GM18499 (cell line): ENCODE data around the gene IFT74.
A peak's percentile ranks its signal among the peaks of the same experiment; 100 is the strongest.

Experiments used
- ATAC-seq: cut with Tn5 transposase; IDR thresholded peaks from one replicate; pipeline ENCODE4 v1.9.1; 2021; ENCODE audit warnings: moderate number of reproducible peaks; ENCODE audit not compliant: insufficient read depth, unreplicated experiment

Gene IFT74

DNA sequence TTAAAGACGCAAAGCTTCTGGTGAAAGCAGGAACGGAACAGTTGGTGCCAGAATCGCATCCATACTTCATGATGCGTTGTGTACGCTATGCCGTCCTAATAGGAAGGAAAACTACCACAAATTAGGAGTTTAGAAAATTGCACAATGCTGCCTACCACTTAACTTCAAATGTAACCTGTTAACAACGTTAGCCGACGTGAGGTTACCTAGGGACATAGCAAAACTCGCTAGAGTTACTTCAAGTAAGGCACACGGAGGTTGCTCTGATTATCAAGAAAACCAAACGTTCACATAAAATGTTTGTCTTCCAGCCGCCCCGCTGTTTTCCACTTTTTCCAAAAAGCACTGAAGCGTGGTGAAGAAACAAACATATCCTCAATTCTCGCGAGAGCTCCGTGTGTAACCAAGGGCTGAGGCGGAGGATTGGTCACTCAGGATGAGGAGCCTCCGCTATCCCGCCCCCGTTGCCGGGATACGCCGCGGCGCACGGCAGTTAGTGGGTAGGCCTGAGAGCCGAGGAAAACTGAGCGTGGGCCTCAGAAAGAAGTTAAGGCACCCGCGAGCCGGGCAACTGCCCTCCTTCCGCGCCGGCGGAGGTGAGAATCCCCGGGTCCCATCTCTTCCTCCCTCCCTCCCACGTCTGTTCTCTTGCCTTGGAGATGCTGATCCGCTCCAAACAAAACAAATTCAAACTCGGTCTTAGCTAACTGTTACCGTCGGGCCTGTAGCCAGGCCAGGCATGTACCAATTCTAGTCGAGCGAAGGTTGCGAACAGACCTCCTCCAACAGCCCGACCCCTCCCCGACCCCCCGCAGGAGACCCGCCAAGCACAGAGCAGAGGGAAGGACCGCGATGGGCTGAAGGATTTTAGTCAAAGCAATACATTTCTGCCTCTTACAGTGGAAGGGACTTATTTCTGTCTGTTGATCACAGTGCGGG lies at the start of gene IFT74:
IFT74 (plus strand) TSS at position 492 of the 939 bp plus-strand sequence. CDS start 5,556 bp downstream, outside the sequence.
- peak; percentile 93 for ATAC-seq

DNA sequence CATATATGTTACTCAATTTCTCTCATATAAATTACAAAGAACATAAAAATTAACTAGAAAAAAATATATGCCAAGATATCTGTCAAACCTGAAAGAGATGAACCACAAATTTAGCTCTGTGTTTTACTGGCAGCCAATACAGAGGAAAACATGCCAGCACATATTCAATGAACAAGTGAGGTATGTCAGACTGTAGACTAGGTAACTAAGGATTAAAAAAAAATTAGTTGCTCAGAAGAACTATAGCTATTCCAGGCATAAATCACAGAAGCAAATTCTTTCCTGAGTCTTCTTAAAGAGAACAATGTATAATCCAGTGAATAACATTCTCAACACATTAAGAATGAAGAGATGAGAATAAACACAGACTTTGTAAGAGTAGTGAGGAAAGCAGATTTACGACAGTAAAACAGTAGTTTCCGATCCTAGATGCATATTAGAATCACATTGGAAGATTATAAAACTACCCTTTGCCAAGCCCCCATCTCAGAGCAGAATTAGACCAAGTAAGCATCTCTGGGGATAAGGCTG lies 43.0 kb upstream of the IFT74 start:
- no peak for ATAC-seq

DNA sequence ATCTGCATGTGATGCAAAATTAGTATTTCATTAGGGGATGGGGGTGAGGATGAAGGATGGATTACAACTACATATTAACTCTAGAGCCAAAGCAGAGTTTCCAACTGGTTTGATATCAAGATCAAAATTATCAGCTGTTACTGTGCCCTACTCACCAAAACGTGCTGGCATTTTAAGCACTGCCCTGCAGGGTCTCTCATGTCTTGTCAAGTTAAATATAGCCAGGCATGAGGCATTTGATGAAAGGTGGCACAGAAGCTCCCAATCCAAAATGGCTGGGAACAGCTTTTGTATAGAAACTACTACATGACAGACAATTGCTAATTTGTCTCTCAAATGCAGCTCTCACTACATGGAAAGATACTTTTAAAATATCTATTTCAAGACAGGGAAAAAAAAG lies 36.5 kb upstream of the IFT74 start:
- no peak for ATAC-seq

DNA sequence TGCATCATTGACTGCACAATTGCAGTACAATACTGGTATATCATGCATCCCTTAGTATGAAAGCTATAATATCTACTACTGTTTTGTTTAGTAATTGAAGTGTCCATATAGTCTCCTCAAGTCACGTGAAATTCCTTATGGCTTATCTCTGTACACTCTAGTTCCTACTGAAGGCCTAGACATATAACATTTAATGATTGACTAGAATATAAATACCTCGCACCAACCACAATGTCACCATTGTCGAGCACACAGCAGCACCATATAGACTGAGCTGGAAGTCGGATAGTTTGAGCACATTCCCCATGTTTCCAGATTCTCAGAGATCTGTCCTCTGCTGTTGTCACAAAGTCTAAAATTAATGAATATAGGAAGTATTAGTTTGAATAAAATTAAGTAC lies 30.6 kb upstream of the IFT74 start:
- no peak for ATAC-seq

DNA sequence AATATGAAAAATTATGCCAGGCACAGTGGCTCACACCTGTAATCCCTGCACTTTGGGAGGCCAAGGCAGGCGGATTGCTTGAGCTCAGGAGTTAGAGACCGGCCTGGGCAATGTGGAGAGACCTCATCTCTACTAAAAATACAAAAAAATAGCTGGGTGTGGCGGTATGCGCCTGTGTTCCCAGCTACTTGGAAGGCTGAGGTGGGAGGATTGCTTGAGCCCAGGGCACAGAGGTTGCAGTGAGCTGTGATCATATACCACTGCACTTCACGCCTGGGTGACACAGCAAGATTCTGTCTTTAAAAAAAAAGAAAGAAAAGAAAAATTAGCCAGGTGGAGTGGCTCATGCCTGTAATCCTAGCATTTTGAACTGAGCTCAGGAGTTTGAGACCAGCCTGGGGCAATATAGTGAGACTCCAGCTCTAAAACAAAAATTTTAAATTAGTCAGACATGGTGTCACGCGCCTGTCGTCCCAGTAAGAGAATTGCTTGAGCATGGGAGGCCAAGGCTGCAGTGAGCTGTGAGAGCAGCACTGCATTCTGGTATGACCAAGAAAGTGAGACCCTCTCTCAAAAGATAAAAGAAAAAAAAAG lies 27.2 kb upstream of the IFT74 start:
- no peak for ATAC-seq

DNA sequence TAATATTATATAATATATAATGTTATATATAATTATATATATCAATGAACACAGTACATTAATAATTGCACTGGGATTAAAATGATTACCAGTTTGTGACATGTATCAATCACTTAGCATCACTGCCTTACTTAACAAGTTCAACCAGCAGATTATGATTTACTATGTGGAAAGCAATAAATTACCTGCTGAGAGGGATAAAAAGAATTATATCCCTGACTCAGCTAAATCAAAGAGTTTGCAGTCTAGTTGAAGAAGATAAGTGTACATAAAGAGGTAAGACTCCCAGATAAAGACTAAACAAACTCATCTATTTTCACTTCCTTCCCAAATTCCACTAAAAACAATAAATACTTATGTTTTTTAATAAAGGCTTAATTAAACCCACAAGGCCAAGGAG lies 20.4 kb upstream of the IFT74 start:
- no peak for ATAC-seq

DNA sequence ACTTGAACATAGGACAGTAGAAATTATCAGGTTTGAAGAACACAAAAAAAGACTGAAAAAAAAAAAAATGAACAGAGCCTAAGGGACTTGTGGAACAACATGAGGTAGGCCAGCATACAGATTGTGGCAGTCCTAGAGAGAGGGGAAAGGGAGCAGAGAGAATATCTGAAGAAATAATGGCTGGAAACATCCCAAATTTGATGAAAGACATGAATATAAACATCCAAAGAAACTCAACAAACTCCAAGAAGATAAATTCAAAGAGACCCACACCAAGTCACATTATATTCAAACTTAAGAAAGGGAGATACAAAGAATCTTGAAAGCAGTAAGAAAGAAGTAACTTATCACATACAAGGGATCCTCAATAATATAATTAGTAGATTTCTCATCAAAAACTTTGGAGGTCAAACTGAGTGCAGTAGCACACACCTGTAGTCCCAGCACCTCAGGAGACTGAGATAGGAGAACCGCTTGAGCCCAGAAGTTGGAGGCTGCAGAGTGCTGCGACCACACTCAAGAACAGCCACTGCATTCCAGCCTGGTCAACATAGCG lies 18.3 kb upstream of the IFT74 start:
- ATAC-seq, result no peak

DNA sequence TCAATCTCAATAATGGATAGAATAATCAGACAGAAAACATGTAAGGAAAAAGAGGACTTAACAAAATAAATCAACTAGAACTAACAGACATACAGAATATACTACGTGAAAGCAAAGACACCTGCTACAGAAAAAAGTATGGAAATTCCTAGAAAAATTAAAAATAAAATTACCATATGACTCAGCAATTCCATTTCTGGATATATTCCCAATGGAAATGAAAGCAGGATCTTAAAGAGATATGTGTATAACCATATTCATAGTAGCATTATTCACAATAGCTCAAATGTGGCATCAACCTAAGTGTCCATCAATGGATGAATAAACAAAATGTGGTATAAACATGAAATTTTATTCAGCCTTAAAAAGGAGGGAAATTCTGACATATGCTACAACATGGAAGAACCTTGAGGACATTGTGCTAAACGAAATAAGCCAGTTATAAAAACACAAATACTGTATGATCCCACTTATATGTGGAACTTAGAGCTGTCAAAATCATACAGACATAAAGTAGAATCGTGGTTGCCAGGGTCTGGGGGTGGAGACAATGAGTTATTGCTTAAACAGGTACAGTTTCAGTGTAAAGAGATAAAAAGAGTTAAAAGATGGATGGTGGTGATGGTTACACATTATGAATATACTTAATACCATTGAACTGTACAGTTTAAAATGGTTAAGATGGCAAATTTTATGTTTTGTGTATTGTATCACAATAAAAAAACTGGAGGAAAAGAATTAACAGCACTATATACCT lies 16.1 kb upstream of the IFT74 start:
- no peak for ATAC-seq

DNA sequence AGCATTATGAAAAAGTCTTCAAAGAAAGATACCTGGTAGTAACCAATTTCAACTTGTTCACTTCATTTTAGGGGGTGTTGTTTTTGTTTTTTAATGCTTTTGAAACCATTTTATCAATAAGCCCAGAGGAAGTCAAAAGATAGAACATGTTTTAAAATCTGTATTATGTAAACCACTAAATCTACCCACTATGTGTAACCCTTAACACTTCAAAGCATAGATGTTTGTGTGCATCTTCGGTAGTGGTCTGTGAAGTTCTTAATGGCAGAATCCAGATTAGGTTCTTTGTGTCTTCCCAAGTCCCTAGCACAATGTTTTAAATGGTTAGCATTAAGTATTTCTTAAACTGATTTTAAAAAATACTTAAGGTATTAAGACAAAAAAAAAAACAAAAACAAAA lies 15.4 kb upstream of the IFT74 start:
- ATAC-seq, result no peak

DNA sequence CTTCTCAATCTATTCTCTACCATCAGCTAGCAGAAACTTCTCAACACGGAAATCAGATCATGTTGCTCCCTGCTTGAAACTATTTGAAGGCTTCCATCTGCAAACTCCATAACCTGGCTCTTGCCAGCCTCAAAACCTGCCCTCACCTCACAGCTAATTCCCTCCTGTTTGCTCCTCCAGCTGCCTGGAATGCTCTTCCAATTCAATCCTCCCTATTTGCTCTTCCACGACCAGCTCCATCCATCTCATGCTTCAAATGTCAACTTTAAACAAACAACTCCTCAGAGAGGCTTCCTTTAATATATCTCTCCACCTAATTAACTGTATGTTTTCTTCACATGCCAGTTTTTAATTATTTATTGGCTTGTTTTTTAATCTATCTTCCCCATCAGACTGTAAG lies 10.6 kb upstream of the IFT74 start:
- ATAC-seq, result no peak

DNA sequence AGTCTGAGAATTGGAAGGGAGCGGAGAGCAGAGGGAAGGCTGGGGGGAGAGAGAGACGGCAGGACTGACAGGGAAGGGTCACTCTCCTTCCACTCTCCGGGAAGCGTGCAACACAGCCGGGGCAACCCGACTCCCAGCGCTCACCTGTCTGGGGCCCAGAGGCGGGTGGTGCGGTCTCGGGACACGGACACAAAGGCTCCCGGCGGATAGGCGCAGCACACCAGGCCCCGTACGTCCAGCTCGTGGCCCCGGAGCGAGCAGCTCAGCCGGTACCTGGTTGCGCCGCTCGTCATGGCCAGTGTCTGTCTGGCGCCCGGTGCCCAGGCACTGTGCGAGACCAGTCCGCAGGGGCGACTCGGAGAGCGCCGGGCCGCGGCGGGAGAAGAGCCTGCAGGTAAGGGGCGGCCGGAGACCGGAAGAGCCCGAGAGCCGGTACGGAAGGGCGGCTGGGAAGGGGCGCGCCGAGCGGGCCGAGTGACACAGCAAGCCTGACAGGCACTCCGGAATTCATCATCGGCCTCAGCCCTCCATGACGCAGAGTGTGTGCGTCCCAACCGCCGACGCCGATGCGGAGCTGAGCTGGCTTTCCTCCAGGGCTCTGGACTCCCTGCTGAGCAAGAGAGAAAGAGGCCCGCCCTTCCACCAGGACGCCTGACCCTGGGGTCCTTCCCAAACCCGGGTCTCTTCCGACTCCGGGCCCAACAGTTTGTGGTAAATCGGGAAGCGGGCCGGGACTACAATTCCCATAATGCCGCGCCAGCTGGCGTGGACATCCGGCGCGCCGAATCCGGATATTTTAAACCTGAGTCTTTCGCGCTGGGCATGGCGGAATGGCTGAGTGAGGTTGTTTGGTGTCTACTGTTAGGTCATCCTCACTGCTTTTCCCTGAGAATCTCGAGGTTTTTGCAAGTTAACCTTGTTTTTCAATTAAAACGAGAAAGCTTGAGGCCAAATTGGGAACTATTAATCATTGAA lies 9.2 kb upstream of the IFT74 start, which contains the start of gene PLAA:
PLAA (minus strand) TSS at position 490 of the 975 bp plus-strand sequence; CDS start at position 293, 197 bp downstream.
- peak; percentile 96 for ATAC-seq

DNA sequence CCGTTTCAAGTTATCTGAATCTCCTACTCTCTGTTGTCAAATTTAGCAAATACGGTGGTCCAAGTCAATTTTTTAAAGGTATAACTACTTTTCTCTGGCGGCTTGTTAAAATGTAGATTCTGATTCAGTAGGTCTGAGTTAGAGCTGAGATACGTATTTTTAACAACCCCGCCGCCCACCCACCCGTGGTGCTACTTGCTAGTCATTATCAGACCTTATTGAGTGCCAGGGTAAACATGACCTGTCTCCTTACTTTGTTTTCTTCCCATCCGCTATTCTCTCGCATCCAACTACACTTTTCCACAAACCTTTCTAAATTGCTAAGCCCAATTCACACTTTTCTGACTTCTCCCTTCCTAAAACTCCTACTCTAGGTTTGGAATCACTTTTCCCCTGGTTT lies 8.5 kb upstream of the IFT74 start:
- no peak for ATAC-seq

DNA sequence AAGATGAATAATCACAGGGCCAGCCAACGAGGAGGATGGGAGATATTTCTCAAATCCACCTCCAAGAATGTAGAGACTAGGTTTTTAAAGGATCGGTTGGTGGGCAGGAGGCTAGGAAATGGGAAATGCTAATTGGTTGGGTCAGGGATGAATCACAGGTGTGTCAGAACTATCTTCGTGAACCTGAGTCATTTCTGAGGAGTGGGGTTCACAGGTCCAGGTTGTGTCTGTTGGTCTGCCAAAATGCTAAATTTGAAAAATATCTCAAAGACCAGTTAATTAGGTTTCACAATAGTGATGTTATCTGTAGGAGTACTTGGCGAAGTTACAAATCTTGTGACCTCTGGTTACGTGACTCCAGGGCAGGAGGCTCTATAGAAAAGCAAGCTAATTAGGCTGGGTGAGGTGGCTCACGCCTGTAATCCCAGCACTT lies 6.6 kb upstream of the IFT74 start:
- ATAC-seq, result no peak

DNA sequence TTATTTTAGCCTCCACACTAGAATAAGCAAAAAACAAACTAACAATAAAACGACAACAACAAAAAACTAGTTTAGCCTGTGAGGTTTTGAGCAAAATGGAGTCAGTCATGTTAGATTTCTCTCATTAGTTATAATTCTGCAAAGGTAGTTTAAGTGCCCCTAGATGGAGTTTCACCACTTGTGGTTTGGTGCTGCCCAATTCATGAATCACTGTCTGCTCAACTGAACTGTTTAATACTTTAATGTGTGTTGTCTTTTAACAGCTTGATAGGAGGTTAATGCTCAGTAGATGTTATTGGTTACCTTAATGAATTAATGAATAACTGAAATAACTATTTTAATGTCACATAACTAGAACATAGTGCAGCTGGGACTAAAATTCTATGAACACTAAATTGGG lies 5.7 kb upstream of the IFT74 start:
- ATAC-seq, result no peak

DNA sequence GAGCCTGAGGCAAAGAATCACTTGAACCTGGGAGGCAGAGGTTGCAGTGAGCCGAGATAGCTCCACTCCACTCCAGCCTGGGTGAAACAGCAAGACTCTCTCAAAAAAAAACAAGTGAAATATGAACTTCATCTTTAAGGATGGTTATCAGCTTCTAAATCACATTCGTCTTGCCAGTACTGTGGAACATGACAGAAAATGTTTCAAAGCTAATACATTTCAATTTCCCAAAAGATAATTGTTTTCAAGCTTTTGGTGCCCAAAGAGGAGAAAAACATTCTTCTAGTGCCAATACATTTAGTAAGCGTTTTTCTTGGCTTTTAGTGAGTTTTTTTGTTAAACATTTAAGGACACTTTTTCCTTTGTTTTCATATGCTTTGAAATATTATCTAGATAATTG lies 4.4 kb upstream of the IFT74 start:
- no peak for ATAC-seq

DNA sequence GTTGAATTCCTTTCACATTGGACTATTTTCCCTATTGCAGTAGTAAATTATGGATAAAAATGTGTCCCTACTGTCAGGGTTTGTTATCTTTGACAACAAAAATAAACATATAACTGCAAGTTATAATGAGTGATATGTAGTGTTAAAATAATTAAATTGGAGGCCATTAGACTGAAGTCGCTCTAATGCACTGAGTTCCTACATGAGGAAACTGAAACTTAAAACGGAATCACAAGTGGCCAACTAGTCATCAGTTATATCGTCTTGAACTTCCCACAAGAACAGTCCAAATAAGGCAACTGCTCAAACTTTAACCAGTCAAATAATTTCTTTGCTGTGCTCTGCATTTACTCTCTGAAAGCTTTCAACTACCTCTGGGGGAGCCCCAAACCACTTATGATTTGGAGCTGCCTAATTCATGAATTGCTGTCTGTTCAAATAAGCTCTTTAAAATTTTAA lies 2.1 kb upstream of the IFT74 start:
- ATAC-seq, result no peak

DNA sequence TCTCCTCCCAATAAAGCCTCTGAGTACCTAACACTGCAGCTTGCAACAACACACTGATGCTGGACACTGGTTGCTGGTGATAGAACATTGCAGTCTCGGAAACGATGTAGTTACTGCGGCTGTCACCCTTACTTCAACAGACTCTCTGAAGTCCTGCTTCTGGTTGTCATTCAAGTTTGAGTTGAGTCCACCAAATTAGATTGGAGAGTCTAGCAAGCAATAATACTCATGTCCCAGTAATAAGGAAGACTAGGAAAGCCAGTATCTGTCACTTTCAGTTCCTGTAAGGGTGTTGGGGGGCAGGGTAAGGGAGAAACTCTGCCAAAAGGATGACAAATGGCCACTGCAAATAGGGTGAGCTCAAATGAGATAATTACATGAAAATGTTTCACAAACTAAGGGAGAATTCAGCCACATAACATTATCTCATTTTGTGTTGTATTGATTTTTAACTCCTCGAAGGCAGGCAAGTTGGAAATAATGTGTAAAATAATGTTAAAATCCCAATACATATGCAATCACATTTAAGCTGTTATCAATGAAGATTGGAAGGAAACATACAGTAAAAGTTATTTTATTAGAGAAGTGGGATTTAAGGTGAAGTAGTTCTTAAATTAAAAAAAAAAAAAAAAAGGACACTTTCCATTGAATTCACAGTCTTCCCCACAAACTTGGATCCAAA lies 849 bp upstream of the IFT74 start:
- peak; percentile 29 for ATAC-seq

DNA sequence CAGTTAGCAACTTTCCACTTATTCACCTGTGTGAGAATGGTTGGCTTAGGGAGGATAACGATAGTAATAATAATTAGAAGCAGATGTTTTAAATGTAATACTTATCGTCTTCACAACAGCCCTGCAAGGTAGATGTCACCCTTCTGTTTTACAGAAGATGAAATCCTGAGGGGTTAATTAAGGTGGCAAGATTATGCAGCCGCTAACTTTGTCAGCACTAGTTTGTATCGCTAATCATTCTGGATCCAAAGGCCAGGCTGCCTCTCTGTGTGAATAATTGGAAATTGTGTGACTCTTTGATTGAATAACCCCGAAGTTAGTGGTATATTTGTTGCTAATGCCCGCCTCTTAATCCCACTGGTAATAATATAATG lies 635 bp downstream of the IFT74 start:
- ATAC-seq, result no peak

DNA sequence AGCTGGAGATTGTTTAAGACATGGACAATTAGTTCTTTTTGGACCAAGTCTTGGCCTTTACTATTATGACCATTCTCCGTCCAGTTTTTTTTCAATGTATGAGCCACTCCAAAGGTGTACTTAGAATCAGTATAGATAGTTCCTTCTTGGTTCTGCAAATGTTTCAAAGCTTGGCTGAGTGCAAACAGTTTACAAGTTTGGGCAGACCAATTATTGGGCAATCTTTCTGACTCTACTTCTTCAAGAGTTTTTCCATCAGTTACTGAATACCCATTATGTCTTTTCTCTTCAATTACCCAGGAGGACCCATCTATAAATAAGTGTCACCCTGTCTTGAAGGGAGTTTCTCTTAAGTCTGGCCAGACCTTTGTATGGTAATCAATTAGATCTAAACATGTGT lies 15.5 kb downstream of the IFT74 start:
- ATAC-seq, result no peak
